ENCODE results near the gene TEK.

Gene TEK

GRCh38 chr9:27248702-27249101 is 139.7 kb downstream of the TEK start:
- no peak for DNase-seq

DNA sequence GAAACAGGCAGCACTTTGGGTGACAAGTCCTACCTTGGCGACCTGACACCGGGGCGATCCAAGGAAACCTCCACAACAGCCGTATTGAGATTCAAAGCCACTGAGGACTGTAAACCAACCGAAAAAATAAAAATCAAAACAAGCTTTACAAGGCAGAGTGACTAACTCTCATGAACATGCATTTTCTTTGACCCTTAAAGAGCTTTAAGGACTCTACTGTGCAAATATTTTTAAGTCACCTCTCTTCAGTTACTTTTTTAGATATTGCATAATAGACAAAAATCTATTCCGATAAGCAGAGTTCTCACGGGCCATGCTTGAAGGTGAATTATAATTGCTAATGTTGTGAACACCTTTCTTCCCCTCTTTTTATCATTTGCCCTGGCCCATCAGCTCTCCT is 149.6 kb downstream of the TEK start:
- DNase-seq, result no peak

- no peak for DNase-seq
Observed at GRCh38 chr9:27260789-27261516, 151.9 kb downstream of the TEK start.

GRCh38 chr9:27261517-27262211 is 152.6 kb downstream of the TEK start:
- no peak for DNase-seq

DNA sequence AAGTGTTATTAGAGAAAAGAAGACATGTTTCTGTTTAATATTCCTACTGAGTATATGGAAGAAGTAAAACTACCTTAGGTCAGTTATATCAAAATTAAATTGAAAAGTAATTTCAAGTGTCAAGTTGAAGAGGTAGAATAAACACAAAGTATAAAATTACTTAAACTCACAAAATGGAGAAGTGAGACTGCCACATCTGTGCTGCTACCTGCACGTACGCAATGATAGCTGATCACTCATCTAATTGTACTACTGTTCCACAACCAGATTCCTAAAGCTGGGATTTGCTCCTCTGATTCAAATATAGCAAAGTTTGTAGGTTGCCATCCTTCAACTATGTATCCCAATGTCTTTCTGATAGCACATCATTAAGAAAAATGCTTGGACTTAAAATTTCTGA is 163.1 kb downstream of the TEK start:
- no peak for DNase-seq

- no peak for DNase-seq
Observed at GRCh38 chr9:27273186-27273585, 164.2 kb downstream of the TEK start.

DNA sequence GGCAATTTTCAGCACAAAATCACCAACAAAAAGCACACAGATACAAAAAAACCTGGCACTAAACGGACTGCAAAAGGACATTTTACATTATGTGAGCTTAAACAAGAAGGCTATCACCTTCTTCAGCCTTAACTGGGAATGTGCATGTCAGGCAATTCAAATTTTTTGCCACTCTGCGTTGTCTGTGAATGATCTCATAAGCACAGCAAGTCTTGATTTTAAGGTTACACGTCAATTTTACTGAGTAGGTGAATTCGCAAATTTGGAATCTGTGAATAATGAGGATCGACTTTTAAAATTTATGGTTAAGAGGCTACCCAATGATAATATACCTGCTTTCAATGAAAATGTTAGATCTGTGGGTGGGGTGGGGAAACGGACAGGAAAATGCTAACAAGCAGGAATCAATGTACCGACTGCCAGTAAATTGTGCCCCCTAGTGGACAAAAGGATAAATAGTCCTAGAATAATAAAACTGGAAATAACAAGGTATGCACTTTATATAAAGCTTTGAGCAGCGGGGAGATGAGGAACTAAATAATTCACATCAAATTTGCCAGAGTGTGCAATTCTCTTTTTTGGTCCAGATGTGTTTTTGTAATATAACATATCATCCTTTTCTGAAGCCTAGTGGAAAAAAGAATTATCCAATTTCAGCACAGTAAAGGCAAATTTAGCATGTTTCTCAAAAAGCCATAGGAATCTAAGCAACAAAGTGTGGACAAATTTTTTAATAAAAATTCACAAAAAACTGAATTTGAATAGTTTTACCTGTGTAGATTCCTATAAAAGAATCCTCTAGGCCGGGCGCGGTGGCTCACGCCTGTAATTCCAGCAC is 167.4 kb downstream of the TEK start:
- DNase-seq, result no peak

DNA sequence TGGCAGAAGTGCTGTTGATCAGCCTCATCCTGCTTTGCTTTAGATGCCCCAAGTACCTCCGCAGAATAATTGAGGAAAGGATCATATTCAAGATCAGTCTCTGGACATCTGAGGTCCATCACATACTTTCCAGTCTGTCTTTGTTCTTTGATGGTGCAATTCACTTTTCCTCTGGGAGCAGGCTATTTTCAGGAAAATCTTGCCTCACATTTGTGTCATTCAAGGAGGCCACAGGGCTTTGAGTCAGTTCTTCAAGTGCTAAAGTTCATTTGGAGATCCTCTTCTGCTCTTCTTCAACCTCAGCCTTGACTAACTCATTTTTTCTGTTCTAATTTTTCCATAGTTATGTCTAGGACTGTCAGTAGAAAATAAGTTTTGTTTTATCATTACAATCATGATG is 169.3 kb downstream of the TEK start:
- DNase-seq, result no peak

DNA sequence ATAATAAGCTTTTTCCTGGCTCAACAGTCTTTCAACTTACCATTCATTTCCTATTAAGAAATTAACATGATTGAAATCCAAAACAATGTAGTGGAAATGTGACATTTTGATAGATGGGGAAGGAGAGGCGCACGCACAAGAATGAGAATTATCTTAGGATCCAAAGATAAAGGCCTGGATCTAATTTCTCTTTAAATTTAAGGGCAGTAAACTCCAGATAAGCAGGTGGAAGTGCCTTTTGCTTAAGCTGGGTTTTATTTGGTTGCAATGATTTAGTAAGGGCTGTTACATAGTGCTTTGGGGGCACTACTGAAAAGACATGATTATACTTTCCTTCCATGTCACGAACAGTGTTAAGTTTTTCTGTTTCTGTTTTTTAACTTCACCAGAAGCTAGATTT is 170.6 kb downstream of the TEK start:
- DNase-seq, result no peak

Data from stimulated activated CD4-positive, alpha-beta T cell treated with anti-CD3 and anti-CD28 coated beads, Interleukin-2, amount 100 ng/mL, for 24 hours (primary cell).